HCT116 (cell line): ENCODE measurements around the gene MAN2B2. TPM values are rescaled to one million over a fixed set of nuclear protein-coding genes. Genes with fewer than 3 reads are reported as not detected.

ENCODE experiments used
- ATAC-seq: fragments of 200-7000 bp; cut with Tn5 transposase; 2 replicates; pipeline ENCODE4 v1.9.1; 2020; ENCODE audit warnings: mild to moderate bottlenecking, moderate library complexity
- BruUV-seq: library from RNA; stranded (reverse); fragments of 400-500 nt; replicated peaks from 2 replicates; lab custom pipeline; 2021; lab: Mats Ljungman, UMichigan
- CTCF ChIA-PET: fragments of 300-600 bp; sonication (Branson Sonifier 250); formaldehyde crosslinking; loops from one replicate; lab custom pipeline; 2021; ENCODE audit warnings: antibody characterized with exemption; lab: Charles Lee
- POLR2A ChIA-PET: fragments of 300-600, 350-600 bp; sonication (Branson Sonifier 250); formaldehyde crosslinking; loops from one replicate; lab custom pipeline; 2021; ENCODE audit warnings: antibody characterized with exemption; lab: Charles Lee
- RAD21 ChIA-PET, 2 experiments: fragments of 300-600 bp; sonication (Branson Sonifier 250); formaldehyde crosslinking; loops; one replicate each; lab custom pipeline; 2023; ENCODE audit warnings: low total read pairs in 2 of 2; ENCODE audit not compliant: uncharacterized antibody in 2 of 2, unreplicated experiment in 2 of 2, low non-redundant PET in 1 of 2; lab: Charles Lee
- DNase-seq: peaks from one replicate; pipeline ENCODE4 v3.0.0-alpha.2; 2010; ENCODE audit warnings: low read depth, low spot score
- H2AFZ ChIP-seq: fragments of 200-600 bp; shearing (Covaris generic), sonication (generic); 2 replicates; pipeline ENCODE4 v1.6.1; 2017; ENCODE audit warnings: low read depth, mixed run types, mixed read lengths, antibody characterized with exemption, low read length; ENCODE audit not compliant: poor library complexity, severe bottlenecking
- H3K27ac ChIP-seq: 2 replicates; pipeline ENCODE4 v1.5.1; 2012; ENCODE audit warnings: low read depth, low read length
- H3K27me3 ChIP-seq: fragments of 200-600 bp; sonication (generic); 2 replicates; pipeline ENCODE4 v1.6.1; 2016; ENCODE audit warnings: mixed run types, low read length, mixed read lengths; ENCODE audit not compliant: insufficient read depth
- H3K36me3 ChIP-seq, 2 experiments: fragments of 200-500 bp in 1 of 2; fragments of 200-600 bp in 1 of 2; sonication (Bioruptor generic) in 1 of 2; sonication (generic) in 1 of 2; 2 replicates each; pipeline versions ENCODE4 v1.5.1 to v1.6.1; 2014 to 2016; ENCODE audit warnings: low read length in 2 of 2, inconsistent platforms in 1 of 2, mixed read lengths in 1 of 2, mixed run types in 1 of 2; ENCODE audit not compliant: insufficient read depth in 2 of 2, control insufficient read depth in 1 of 2
- H3K4me1 ChIP-seq, 2 experiments: fragments of 200-600 bp in 1 of 2; sonication (generic) in 1 of 2; 2 replicates each; pipeline versions ENCODE4 v1.5.1 to v1.6.1; 2012 to 2017; ENCODE audit warnings: low read length in 2 of 2, inconsistent platforms in 1 of 2, mild to moderate bottlenecking in 1 of 2, mixed read lengths in 1 of 2, mixed run types in 1 of 2, moderate library complexity in 1 of 2; ENCODE audit not compliant: insufficient read depth in 2 of 2, control insufficient read depth in 1 of 2
- H3K4me2 ChIP-seq: fragments of 200-600 bp; sonication (generic); 2 replicates; pipeline ENCODE4 v1.6.1; 2017; ENCODE audit warnings: mixed run types, low read length, mixed read lengths
- H3K4me3 ChIP-seq, 2 experiments: fragments of 200-600 bp in 1 of 2; sonication (generic) in 1 of 2; replicated peaks in 1 of 2; 2 replicates each; pipeline ENCODE4 v1.5.1; 2011 to 2016; ENCODE audit warnings: low read length in 2 of 2, control low read depth in 1 of 2, low read depth in 1 of 2, mild to moderate bottlenecking in 1 of 2, mixed read lengths in 1 of 2, mixed run types in 1 of 2
- H3K79me2 ChIP-seq: fragments of 200-600 bp; sonication (generic); 2 replicates; pipeline ENCODE4 v1.6.1; 2017; ENCODE audit warnings: mild to moderate bottlenecking, mixed run types, low read length, moderate library complexity, mixed read lengths; ENCODE audit not compliant: insufficient read depth
- H3K9ac ChIP-seq: fragments of 200-600 bp; sonication (generic); 2 replicates; pipeline ENCODE4 v1.6.1; 2016; ENCODE audit warnings: low read length, mixed read lengths
- H3K9me2 ChIP-seq: fragments of 200-600 bp; sonication (generic), shearing (Covaris generic); 2 replicates; pipeline ENCODE4 v1.6.1; 2017; ENCODE audit warnings: mixed run types, mild to moderate bottlenecking, moderate library complexity; ENCODE audit not compliant: insufficient read depth
- H3K9me3 ChIP-seq, 2 experiments: fragments of 200-500 bp in 1 of 2; fragments of 200-600 bp in 1 of 2; sonication (Bioruptor generic) in 1 of 2; sonication (generic) in 1 of 2; 2 replicates each; pipeline ENCODE4 v1.6.1; 2014 to 2017; ENCODE audit warnings: low read length in 2 of 2, mixed read lengths in 2 of 2, inconsistent platforms in 1 of 2, low read depth in 1 of 2, mild to moderate bottlenecking in 1 of 2, mixed run types in 1 of 2, moderate library complexity in 1 of 2; ENCODE audit not compliant: control insufficient read depth in 1 of 2, insufficient read depth in 1 of 2
- H4K20me1 ChIP-seq: fragments of 200-600 bp; sonication (generic), shearing (Covaris generic); 2 replicates; pipeline ENCODE4 v1.6.1; 2017; ENCODE audit warnings: mixed run types, mild to moderate bottlenecking, moderate library complexity; ENCODE audit not compliant: insufficient read depth
- ATF3 ChIP-seq: IDR thresholded peaks from 2 replicates; pipeline ENCODE4 v1.6.1; 2012
- ELF1 ChIP-seq: IDR thresholded peaks from 2 replicates; pipeline ENCODE4 v1.6.1; 2012; ENCODE audit warnings: low read depth, borderline replicate concordance
- RAD21 ChIP-seq: IDR thresholded peaks from 2 replicates; pipeline ENCODE4 v1.6.1; 2012; ENCODE audit warnings: low read depth, mild to moderate bottlenecking
- SRF ChIP-seq: IDR thresholded peaks from 2 replicates; pipeline ENCODE4 v1.6.1; 2012; ENCODE audit warnings: low read depth
- TCF7L2 ChIP-seq: IDR thresholded peaks from 2 replicates; pipeline ENCODE4 v1.7.0; 2011; ENCODE audit warnings: borderline replicate concordance, inconsistent platforms; ENCODE audit not compliant: insufficient read depth, insufficient read length; ENCODE audit errors: extremely low read depth
- YY1 ChIP-seq: IDR thresholded peaks from 2 replicates; pipeline ENCODE4 v1.6.1; 2011; ENCODE audit warnings: low read length, low read depth, moderate library complexity, mild to moderate bottlenecking; ENCODE audit not compliant: insufficient replicate concordance; ENCODE audit errors: extremely low read depth
- intact Hi-C: fragments of 100-400 bp; cut with micrococcal nuclease; formaldehyde crosslinking; loops from 2 replicates; pipeline ENCODE4 v1.10.0; 2022
- total RNA-seq: library from RNA; stranded (reverse); gene quantifications from one replicate; pipeline ENCODE4 v1.2.1, GENCODE V29; 2021; ENCODE audit not compliant: unreplicated experiment
- TF ChIP-seq, protein P1 (sequence below): IDR thresholded peaks from 2 replicates; pipeline ENCODE4 v1.6.1; 2012; ENCODE audit warnings: low read depth

Gene MAN2B2
- total RNA-seq, 1 experiment from 2014 or later, result 18.0 TPM

- TF ChIP-seq RAD21 (no peak), ELF1 (no peak), TCF7L2 (no peak), ATF3 (no peak), SRF (no peak), YY1 (no peak)
- TF ChIP-seq, protein P1, sequence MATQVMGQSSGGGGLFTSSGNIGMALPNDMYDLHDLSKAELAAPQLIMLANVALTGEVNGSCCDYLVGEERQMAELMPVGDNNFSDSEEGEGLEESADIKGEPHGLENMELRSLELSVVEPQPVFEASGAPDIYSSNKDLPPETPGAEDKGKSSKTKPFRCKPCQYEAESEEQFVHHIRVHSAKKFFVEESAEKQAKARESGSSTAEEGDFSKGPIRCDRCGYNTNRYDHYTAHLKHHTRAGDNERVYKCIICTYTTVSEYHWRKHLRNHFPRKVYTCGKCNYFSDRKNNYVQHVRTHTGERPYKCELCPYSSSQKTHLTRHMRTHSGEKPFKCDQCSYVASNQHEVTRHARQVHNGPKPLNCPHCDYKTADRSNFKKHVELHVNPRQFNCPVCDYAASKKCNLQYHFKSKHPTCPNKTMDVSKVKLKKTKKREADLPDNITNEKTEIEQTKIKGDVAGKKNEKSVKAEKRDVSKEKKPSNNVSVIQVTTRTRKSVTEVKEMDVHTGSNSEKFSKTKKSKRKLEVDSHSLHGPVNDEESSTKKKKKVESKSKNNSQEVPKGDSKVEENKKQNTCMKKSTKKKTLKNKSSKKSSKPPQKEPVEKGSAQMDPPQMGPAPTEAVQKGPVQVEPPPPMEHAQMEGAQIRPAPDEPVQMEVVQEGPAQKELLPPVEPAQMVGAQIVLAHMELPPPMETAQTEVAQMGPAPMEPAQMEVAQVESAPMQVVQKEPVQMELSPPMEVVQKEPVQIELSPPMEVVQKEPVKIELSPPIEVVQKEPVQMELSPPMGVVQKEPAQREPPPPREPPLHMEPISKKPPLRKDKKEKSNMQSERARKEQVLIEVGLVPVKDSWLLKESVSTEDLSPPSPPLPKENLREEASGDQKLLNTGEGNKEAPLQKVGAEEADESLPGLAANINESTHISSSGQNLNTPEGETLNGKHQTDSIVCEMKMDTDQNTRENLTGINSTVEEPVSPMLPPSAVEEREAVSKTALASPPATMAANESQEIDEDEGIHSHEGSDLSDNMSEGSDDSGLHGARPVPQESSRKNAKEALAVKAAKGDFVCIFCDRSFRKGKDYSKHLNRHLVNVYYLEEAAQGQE, result no peak
- Histone ChIP-seq H3K4me2 (no peak overlapping the region), H2AFZ (no peak overlapping the region), H4K20me1 (no peaks in the 10 kb centered on the region), H3K9me3 (no peaks in the 10 kb centered on the region), H3K27ac (no peak overlapping the region), H3K36me3 (no peaks in the 10 kb centered on the region), H3K9me2 (no peaks in the 10 kb centered on the region), H3K9ac (no peak overlapping the region), H3K4me1 (no peaks in the 10 kb centered on the region), H3K79me2 (no peaks in the 10 kb centered on the region), H3K27me3 (no peaks in the 10 kb centered on the region), H3K4me3 (no peak overlapping the region)
- POLR2A ChIA-PET, result no interaction called here
- CTCF ChIA-PET, result no interaction called here
- no TSS peak for BruUV-seq
- intact Hi-C loops, result no loop called here
- ATAC-seq (no peak), DNase-seq (no peak)
- RAD21 ChIA-PET, result no interaction called here
Observed at GRCh38 chr4:6529021-6529420, 46.0 kb upstream of the MAN2B2 start.
